Parathyroid adenoma (tissue), 2 donors: ENCODE data around the gene PDE4D.

Experiments
- H2AFZ ChIP-seq: fragments of 300-600 bp; sonication (generic); one replicate; pipeline ENCODE4 v1.7.0; 2017; ENCODE audit warnings: antibody characterized with exemption, mild to moderate bottlenecking
- H3K27ac ChIP-seq: fragments of 300-600 bp; sonication (generic); one replicate; pipeline ENCODE4 v1.7.0; 2017
- H3K27me3 ChIP-seq: fragments of 300-600 bp; sonication (generic); one replicate; pipeline ENCODE4 v1.7.0; 2017; ENCODE audit warnings: low read length; ENCODE audit not compliant: control insufficient read depth, insufficient read depth
- H3K36me3 ChIP-seq: fragments of 300-600 bp; sonication (generic); one replicate; pipeline ENCODE4 v1.7.0; 2017; ENCODE audit warnings: low read length; ENCODE audit not compliant: control insufficient read depth, insufficient read depth
- H3K4me1 ChIP-seq: fragments of 300-600 bp; sonication (generic); one replicate; pipeline ENCODE4 v1.7.0; 2017; ENCODE audit warnings: control low read depth
- H3K4me2 ChIP-seq: fragments of 300-600 bp; sonication (generic); one replicate; pipeline ENCODE4 v1.7.0; 2017; ENCODE audit warnings: low read length
- H3K4me3 ChIP-seq: fragments of 300-600 bp; sonication (generic); one replicate; pipeline ENCODE4 v1.7.0; 2017; ENCODE audit warnings: low read depth, low read length
- H3K79me2 ChIP-seq: fragments of 300-600 bp; sonication (generic); one replicate; pipeline ENCODE4 v1.7.0; 2017; ENCODE audit warnings: control low read depth
- H3K9ac ChIP-seq: fragments of 300-600 bp; sonication (generic); one replicate; pipeline ENCODE4 v1.7.0; 2017; ENCODE audit warnings: mild to moderate bottlenecking
- H3K9me3 ChIP-seq: fragments of 300-600 bp; sonication (generic); one replicate; pipeline ENCODE4 v1.7.0; 2017; ENCODE audit warnings: low read length; ENCODE audit not compliant: control insufficient read depth
- CTCF ChIP-seq: fragments of 300-600 bp; sonication (generic); IDR thresholded peaks from one replicate; pipeline ENCODE4 v1.7.0; 2017; ENCODE audit warnings: antibody characterized with exemption, mild to moderate bottlenecking
- donor health status: primary hyperparathyroidism.

The PDE4D gene

GRCh38 chr5:59893429-59894227 lies at the start of gene PDE4D:
Gene PDE4D, minus strand, starts transcription at chr5:59893726.
- no peak within 1 kb of the TSS for H3K27ac ChIP-seq
- H3K4me3 ChIP-seq = peak within 1 kb of the TSS; percentile 19
- no peaks in the 10 kb centered on the region for H3K36me3 ChIP-seq
- no peaks in the 10 kb centered on the region for H3K4me1 ChIP-seq
- no peaks in the 10 kb centered on the region for H3K79me2 ChIP-seq
- no peaks in the 10 kb centered on the region for H3K9me3 ChIP-seq
- H3K4me2 ChIP-seq = peak within 1 kb of the TSS; percentile 65
- no peak for TF ChIP-seq CTCF
- H2AFZ ChIP-seq = peak within 1 kb of the TSS; percentile 76
- H3K27me3 ChIP-seq = no peaks in the 10 kb centered on the region
- no peak within 1 kb of the TSS for H3K9ac ChIP-seq

- Histone ChIP-seq H2AFZ (no peak overlapping the region), H3K36me3 (no peaks in the 10 kb centered on the region), H3K9me3 (no peaks in the 10 kb centered on the region), H3K27ac (no peak overlapping the region), H3K9ac (no peak overlapping the region), H3K4me3 (no peak overlapping the region), H3K79me2 (no peaks in the 10 kb centered on the region), H3K4me2 (no peak overlapping the region), H3K27me3 (no peaks in the 10 kb centered on the region), H3K4me1 (no peaks in the 10 kb centered on the region)
- TF ChIP-seq CTCF = no peak
Observed at GRCh38 chr5:59937633-59938032, 44.1 kb upstream of the PDE4D start.

GRCh38 chr5:59923465-59923864 lies 29.9 kb upstream of the PDE4D start:
- Histone ChIP-seq H3K36me3 (no peaks in the 10 kb centered on the region), H3K79me2 (no peaks in the 10 kb centered on the region), H3K4me3 (no peak overlapping the region), H2AFZ (no peak overlapping the region), H3K4me2 (no peak overlapping the region), H3K9ac (no peak overlapping the region), H3K27ac (no peak overlapping the region), H3K9me3 (no peaks in the 10 kb centered on the region), H3K4me1 (no peaks in the 10 kb centered on the region), H3K27me3 (no peaks in the 10 kb centered on the region)
- TF ChIP-seq CTCF = peak; percentile 41

- Histone ChIP-seq H3K27ac (no peak overlapping the region), H3K36me3 (no peaks in the 10 kb centered on the region), H3K9ac (no peak overlapping the region), H2AFZ (no peak overlapping the region), H3K4me3 (no peak overlapping the region), H3K4me2 (no peak overlapping the region), H3K4me1 (no peaks in the 10 kb centered on the region), H3K79me2 (no peaks in the 10 kb centered on the region), H3K9me3 (no peaks in the 10 kb centered on the region), H3K27me3 (no peaks in the 10 kb centered on the region)
- TF ChIP-seq CTCF = no peak
Observed at GRCh38 chr5:59922220-59922619, 28.7 kb upstream of the PDE4D start.

- no peak overlapping the region for H2AFZ ChIP-seq
- H3K27ac ChIP-seq = no peak overlapping the region
- H3K27me3 ChIP-seq = no peaks in the 10 kb centered on the region
- no peak for TF ChIP-seq CTCF
- no peaks in the 10 kb centered on the region for H3K4me1 ChIP-seq
- no peaks in the 10 kb centered on the region for H3K9me3 ChIP-seq
- H3K9ac ChIP-seq = no peak overlapping the region
- no peak overlapping the region for H3K4me2 ChIP-seq
- no peaks in the 10 kb centered on the region for H3K79me2 ChIP-seq
- H3K36me3 ChIP-seq = no peaks in the 10 kb centered on the region
- H3K4me3 ChIP-seq = no peak overlapping the region
Observed at GRCh38 chr5:59921816-59922215, 28.3 kb upstream of the PDE4D start.
